Gastrocnemius medialis (tissue), 4 donors: ENCODE measurements around the gene ATG9A. TPM values are rescaled to one million over a fixed set of nuclear protein-coding genes. Genes with fewer than 3 reads are reported as not detected.
A peak's percentile ranks its signal among the peaks of the same experiment; 100 is the strongest.

Experiments used
- ATAC-seq, 2 donors: fragments of 150-250 bp; one replicate each; pipeline ENCODE4 v1.9.1; 2016
- DNase-seq, 2 donors: peaks; one replicate each; pipeline ENCODE4 v3.0.0-alpha.2; 2019
- H3K27ac ChIP-seq, 4 donors: fragments of 200-600 bp; sonication (generic); 1 replicate in 1 of 4; 2 replicates in 3 of 4; pipeline ENCODE4 v1.5.1; 2016 to 2018; ENCODE audit warnings: mild to moderate bottlenecking in 2 of 4, moderate library complexity in 1 of 4
- H3K27me3 ChIP-seq, 3 donors: fragments of 200-600 bp; sonication (generic) in 2 of 3; 1 replicate in 1 of 3; 2 replicates in 2 of 3; pipeline versions ENCODE4 v1.5.1 to v1.6.0; 2016 to 2019; ENCODE audit warnings: mild to moderate bottlenecking in 1 of 3, moderate library complexity in 1 of 3
- H3K36me3 ChIP-seq, 2 donors: fragments of 200-600 bp; sonication (generic) in 1 of 2; one replicate each; pipeline ENCODE4 v1.5.1; 2017 to 2018
- H3K4me1 ChIP-seq, 2 donors: fragments of 200-600 bp; sonication (generic) in 1 of 2; one replicate each; pipeline ENCODE4 v1.5.1; 2016 to 2017; ENCODE audit warnings: mild to moderate bottlenecking in 2 of 2
- H3K4me3 ChIP-seq, 4 donors: fragments of 200-600 bp; sonication (generic) in 3 of 4; 1 replicate in 1 of 4; 2 replicates in 3 of 4; pipeline ENCODE4 v1.5.1; 2016 to 2019; ENCODE audit warnings: mild to moderate bottlenecking in 2 of 4
- H3K9me3 ChIP-seq, 3 donors: fragments of 200-600 bp; sonication (generic) in 2 of 3; 1 replicate in 1 of 3; 2 replicates in 2 of 3; pipeline ENCODE4 v1.5.1; 2016 to 2019
- POLR2A ChIP-seq, 2 donors: fragments of 450-650 bp; IDR thresholded peaks; one replicate each; pipeline ENCODE4 v1.6.1; 2017; ENCODE audit warnings: antibody characterized with exemption in 2 of 2, mild to moderate bottlenecking in 2 of 2, moderate library complexity in 2 of 2
- in situ Hi-C, 4 donors: fragments of 200-750 bp; cut with MboI; loops; one replicate each; pipeline versions ENCODE4 v1.15.0 to v1.8.0; 2017; ENCODE audit warnings: low sequenced_read_pairs in 4 of 4
- intact Hi-C: fragments of 100-400 bp; cut with DNase I; formaldehyde crosslinking; loops from one replicate; pipeline ENCODE4 v1.15.1; 2023; ENCODE audit warnings: low total_unique reads
- total RNA-seq, 4 donors: library from RNA; depleted of rRNA; stranded (reverse); fragments of >200 nt; gene quantifications; one replicate each; pipeline versions ENCODE4 v1.1.0 to v1.2.3, GENCODE V29; 2016
- TF ChIP-seq, protein P1 (sequence below), 5 experiments: fragments of 450-650 bp in 3 of 5; fragments of 200-600 bp in 2 of 5; sonication (generic) in 2 of 5; IDR thresholded peaks in 4 of 5; conservative IDR thresholded peaks in 1 of 5; 1 replicate in 4 of 5; 2 replicates in 1 of 5; pipeline ENCODE4 v1.5.1; 2016 to 2019; ENCODE audit warnings: antibody characterized with exemption in 5 of 5, mild to moderate bottlenecking in 3 of 5, moderate library complexity in 3 of 5

The ATG9A gene
- total RNA-seq, 4 donors from 2014 or later, result 111 to 208 (median 176) TPM

DNA sequence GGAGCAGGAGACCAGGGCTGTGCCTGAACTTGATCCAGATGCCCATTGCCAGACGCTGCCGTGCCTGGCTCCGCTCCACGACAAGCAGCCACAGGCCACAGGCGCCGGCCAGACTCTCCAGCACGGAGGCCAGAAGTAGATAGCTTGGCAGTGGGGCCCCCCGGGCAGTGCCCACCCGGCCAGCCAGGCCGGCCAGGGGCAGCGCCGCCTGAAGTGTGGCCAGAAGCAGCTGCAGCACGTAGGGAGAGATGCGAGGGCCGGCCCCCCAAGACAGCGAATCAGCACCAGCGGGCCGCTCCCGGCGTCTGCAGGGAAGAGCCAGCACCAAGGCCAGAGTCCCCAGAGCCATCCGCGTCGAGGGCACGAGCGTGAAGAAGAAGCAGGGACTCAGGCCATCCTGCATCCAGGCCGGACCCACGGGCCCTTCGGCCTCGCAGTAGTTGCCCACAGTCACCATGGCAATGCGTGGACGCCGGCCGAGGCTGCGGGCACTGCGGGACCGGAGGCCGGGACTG is 11.2 kb downstream of the ATG9A start:
- peak overlapping the region; percentile 55 to 74 (median 64) for H3K4me3 ChIP-seq
- DNase-seq, result peak; percentile 66 to 86
- TF ChIP-seq, protein P1, sequence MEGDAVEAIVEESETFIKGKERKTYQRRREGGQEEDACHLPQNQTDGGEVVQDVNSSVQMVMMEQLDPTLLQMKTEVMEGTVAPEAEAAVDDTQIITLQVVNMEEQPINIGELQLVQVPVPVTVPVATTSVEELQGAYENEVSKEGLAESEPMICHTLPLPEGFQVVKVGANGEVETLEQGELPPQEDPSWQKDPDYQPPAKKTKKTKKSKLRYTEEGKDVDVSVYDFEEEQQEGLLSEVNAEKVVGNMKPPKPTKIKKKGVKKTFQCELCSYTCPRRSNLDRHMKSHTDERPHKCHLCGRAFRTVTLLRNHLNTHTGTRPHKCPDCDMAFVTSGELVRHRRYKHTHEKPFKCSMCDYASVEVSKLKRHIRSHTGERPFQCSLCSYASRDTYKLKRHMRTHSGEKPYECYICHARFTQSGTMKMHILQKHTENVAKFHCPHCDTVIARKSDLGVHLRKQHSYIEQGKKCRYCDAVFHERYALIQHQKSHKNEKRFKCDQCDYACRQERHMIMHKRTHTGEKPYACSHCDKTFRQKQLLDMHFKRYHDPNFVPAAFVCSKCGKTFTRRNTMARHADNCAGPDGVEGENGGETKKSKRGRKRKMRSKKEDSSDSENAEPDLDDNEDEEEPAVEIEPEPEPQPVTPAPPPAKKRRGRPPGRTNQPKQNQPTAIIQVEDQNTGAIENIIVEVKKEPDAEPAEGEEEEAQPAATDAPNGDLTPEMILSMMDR (IDR thresholded peaks at IDR 0.05 in 4 of 5, conservative IDR thresholded peaks at IDR 0.05 in 1 of 5), result no peak
- TF ChIP-seq POLR2A (IDR thresholded peaks at IDR 0.05), result peak in 1 of 2 donors; percentile 55
- peaks cover 0 to 69% of the 10 kb centered on the region in 2 donors for H3K36me3 ChIP-seq
- intact Hi-C loops (loop anchor here (1.0 kb wide), 1 partner anchor 40 kb away; the partner anchor contains the start of gene RETREG2), in situ Hi-C loops (no loop called here)
- H3K27ac ChIP-seq, result peak overlapping the region; percentile 87 to 99 (median 94)
- no peaks in the 10 kb centered on the region for H3K27me3 ChIP-seq
- H3K9me3 ChIP-seq, result no peaks in the 10 kb centered on the region
- H3K4me1 ChIP-seq, result peaks cover 19 to 29% of the 10 kb centered on the region in 2 donors
- peak; percentile 71 to 72 for ATAC-seq

DNA sequence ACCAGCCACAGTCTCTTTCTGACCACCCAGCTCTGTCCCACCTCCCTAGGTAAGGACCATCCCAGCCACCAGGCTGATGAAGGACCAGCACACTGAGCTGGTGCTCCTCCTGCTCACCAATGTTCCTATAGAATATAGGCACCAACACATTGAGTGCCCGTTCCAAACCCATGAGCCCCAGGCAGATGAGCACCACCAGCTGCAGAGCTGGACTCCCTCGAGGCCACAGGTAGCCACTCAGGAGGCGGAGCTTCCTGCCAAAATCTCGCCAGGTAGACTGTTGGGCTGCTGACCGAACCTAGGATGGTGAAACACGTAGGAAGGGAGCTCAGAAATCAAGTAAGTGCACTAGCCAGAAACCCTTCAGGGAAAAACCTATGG is 12.9 kb downstream of the ATG9A start:
- in situ Hi-C loops (no loop called here), intact Hi-C loops (no loop called here)
- Histone ChIP-seq H3K9me3 (no peaks in the 10 kb centered on the region), H3K27me3 (no peaks in the 10 kb centered on the region), H3K4me3 (no peak overlapping the region), H3K27ac (peak overlapping the region; percentile 87 to 99 (median 94)), H3K36me3 (peaks cover 0 to 68% of the 10 kb centered on the region in 2 donors), H3K4me1 (peaks cover 19 to 29% of the 10 kb centered on the region in 2 donors)
- no peak for TF ChIP-seq POLR2A (IDR thresholded peaks at IDR 0.05)
- TF ChIP-seq, protein P1 (IDR thresholded peaks at IDR 0.05 in 4 of 5, conservative IDR thresholded peaks at IDR 0.05 in 1 of 5), result no peak
- ATAC-seq (no peak), DNase-seq (no peak)

DNA sequence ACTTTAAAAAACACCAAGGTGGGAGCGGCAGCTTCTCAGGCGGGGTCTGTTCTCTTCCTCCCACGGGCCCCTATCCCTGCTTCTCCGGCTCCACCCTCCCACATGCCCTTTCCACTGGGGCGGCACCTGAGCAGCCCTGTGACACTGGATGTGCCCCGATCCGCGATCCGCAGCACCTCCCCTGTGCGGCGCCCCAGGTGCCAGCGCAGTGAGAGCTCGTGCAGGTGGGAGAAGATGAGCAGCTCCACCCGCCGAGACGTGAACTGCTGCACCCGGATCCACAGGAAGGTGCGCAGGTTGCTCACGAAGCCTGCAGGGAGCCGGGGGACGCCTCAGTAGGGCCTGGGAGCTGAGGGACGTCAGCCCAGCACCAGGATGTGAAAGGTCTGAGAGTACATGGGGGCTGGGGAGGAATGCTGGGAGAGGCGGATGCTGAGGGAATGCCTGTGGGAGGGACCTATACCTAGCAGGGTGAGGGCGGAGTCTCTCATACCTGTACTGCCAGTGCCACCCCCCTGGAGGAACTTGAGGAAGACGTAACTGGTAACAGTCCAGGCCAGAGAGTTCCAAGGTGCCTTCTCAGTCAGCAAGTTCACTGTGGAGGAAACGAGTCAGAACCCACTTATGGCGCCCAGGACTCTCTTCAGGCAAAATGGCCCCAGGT is 13.4 kb downstream of the ATG9A start:
- Histone ChIP-seq H3K4me3 (no peak overlapping the region), H3K36me3 (peaks cover 0 to 64% of the 10 kb centered on the region in 2 donors), H3K27me3 (no peaks in the 10 kb centered on the region), H3K9me3 (no peaks in the 10 kb centered on the region), H3K4me1 (peaks cover 19 to 29% of the 10 kb centered on the region in 2 donors), H3K27ac (peak overlapping the region; percentile 87 to 99 (median 94))
- DNase-seq (no peak), ATAC-seq (no peak)
- intact Hi-C loops, result no loop called here
- in situ Hi-C loops, result no loop called here
- no peak for TF ChIP-seq POLR2A (IDR thresholded peaks at IDR 0.05)
- TF ChIP-seq, protein P1 (IDR thresholded peaks at IDR 0.05 in 4 of 5, conservative IDR thresholded peaks at IDR 0.05 in 1 of 5), result no peak

DNA sequence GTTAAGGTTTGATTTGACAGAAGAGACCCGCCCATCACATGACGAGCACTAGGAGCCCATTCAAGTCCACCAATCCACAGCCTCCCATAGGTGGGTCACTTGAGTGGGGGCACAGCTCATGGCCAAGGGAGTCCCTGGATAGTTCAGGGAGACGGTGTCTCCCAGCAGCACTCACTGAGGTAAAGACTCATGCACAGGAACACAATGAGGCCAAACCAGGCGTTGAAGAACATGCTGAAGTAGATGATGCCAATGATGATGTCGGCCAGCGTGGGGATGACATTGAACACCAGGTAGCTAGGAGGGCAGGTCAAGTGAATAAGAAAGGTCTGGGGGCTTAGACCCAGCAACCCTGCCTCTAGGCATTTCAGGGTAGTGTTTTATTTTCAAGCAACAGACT is 14.7 kb downstream of the ATG9A start:
- H3K36me3 ChIP-seq, result peaks cover 0 to 64% of the 10 kb centered on the region in 2 donors
- TF ChIP-seq, protein P1 (IDR thresholded peaks at IDR 0.05 in 4 of 5, conservative IDR thresholded peaks at IDR 0.05 in 1 of 5), result no peak
- no peak for TF ChIP-seq POLR2A (IDR thresholded peaks at IDR 0.05)
- no peak overlapping the region for H3K4me3 ChIP-seq
- no peak overlapping the region for H3K27ac ChIP-seq
- in situ Hi-C loops (no loop called here), intact Hi-C loops (no loop called here)
- H3K27me3 ChIP-seq, result no peaks in the 10 kb centered on the region
- ATAC-seq (no peak), DNase-seq (no peak)
- peaks cover 16 to 24% of the 10 kb centered on the region in 2 donors for H3K4me1 ChIP-seq
- no peaks in the 10 kb centered on the region for H3K9me3 ChIP-seq
